Placental pericyte (primary cell): Measurements from ENCODE around the gene GABRQ. TPM values are rescaled to one million over a fixed set of nuclear protein-coding genes. Genes with fewer than 3 reads are reported as not detected.

Experiments
- total RNA-seq: library from RNA; depleted of rRNA; stranded (reverse); fragments of >200 nt; gene quantifications from 2 replicates; pipeline ENCODE4 v1.2.3, GENCODE V29; 2012

GABRQ gene
- not detected in 2 replicates for total RNA-seq

DNA sequence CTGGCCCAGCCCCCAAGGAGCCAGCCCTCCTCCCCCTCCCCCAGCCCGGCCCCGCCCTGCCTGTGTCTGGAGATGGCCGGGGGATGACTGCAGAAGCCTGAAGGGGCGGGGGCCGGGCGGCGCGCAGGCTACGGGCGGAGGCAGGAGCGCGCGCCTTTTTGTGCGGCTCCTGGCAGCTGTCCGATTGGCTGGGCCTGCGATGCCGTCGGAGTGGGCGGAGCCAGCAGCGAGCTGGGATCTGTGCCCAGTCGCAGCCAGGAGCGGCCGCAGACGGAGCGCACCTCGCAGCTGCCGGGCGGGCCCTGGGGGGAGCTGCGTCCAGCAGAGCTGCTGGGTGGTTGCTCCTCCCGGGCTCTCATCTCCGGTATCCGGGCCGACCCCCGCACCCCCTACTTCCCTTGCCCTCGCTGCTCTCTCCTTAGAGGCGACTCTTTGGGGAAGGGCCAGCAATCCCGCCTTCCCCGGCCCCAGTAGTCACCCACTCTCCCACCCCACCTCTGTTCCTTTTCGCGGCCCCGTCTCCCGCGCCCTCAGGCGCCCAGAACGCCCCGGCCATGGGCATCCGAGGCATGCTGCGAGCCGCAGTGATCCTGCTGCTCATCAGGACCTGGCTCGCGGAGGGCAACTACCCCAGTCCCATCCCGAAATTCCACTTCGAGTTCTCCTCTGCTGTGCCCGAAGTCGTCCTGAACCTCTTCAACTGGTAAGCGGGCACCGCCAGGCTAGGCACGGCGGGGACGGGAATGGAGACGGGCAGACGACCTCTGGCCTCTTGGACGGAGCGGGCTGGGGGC lies at the start of gene GABRQ:
GABRQ (plus strand) TSS at position 247 of the 794 bp plus-strand sequence; CDS start at position 555, 308 bp downstream.

DNA sequence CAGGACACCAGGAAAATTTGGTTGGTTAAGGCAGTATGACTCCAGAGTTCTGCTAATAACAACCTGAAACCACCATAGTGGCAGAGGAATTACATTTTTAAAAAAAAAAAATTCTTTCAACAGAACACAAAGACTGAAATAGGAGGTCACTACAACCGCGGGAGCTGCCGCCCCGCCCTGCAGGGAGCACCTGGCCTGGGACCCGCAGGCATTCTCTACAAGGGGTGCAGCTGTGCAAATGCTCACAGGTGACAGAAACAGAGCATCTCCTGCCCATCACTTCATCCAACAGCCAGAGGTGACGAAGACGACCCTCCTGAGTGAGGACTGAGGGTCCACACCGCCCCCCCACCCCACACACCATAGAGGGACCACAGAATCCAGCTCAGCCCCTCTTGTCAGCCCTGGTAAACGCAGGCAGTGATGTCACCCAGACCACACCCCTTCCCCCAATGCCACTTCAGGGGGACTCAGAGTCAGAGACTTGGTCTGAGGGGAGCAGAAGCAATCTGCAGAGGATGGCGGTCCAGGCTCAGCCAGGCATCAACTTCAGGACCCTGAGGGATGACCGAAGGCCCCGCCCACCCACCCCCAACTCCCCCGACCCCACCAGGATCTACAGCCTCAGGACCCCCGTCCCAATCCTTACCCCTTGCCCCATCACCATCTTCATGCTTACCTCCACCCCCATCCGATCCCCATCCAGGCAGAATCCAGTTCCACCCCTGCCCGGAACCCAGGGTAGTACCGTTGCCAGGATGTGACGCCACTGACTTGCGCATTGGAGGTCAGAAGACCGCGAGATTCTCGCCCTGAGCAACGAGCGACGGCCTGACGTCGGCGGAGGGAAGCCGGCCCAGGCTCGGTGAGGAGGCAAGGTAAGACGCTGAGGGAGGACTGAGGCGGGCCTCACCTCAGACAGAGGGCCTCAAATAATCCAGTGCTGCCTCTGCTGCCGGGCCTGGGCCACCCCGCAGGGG lies 60.5 kb downstream of the GABRQ start, which contains the start of gene MAGEA3:
MAGEA3 (plus strand) TSS at position 843 of the 980 bp plus-strand sequence. CDS start 2,039 bp downstream, outside the sequence.

Other genes starting within 250 kb of the GABRQ start
- gene GABRA3, start 186.6 kb upstream of the GABRQ start, total RNA-seq: not detected in 2 replicates
- not detected in 2 replicates for gene MAGEA3, start 60.9 kb downstream of the GABRQ start, total RNA-seq
- gene CSAG2, start 71.4 kb downstream of the GABRQ start, total RNA-seq: not detected in 2 replicates
- gene MAGEA2B, start 76.7 kb downstream of the GABRQ start, total RNA-seq: not detected in 2 replicates
- gene CSAG1, start 95.8 kb downstream of the GABRQ start, total RNA-seq: not detected in 2 replicates
- gene MAGEA12, start 95.9 kb downstream of the GABRQ start, total RNA-seq: not detected in 2 replicates
- not detected in 2 replicates for gene MAGEA2, start 115.9 kb downstream of the GABRQ start, total RNA-seq
- not detected in 2 replicates for gene CSAG3, start 121.3 kb downstream of the GABRQ start, total RNA-seq
- gene MAGEA6, start 131.8 kb downstream of the GABRQ start, total RNA-seq: not detected in 2 replicates
- 24.3 and 58.2 TPM in 2 replicates for gene CETN2, start 192.9 kb downstream of the GABRQ start, total RNA-seq
- 23.6 and 52.3 TPM in 2 replicates for gene NSDHL, start 193.2 kb downstream of the GABRQ start, total RNA-seq